NB4 (cell line): ENCODE data around the gene MAN1A1.

ENCODE experiments used
- CTCF ChIP-seq: IDR thresholded peaks from one replicate; pipeline ENCODE4 v1.5.1; 2012; ENCODE audit warnings: low read depth, low read length
- MAX ChIP-seq: IDR thresholded peaks from 2 replicates; pipeline ENCODE4 v1.6.1; 2011; ENCODE audit warnings: low read depth, low read length
- MYC ChIP-seq: IDR thresholded peaks from 2 replicates; pipeline ENCODE4 v1.6.1; 2011; ENCODE audit warnings: low read depth, low read length
- POLR2A ChIP-seq: IDR thresholded peaks from 2 replicates; pipeline ENCODE4 v1.6.1; 2011; ENCODE audit warnings: mild to moderate bottlenecking; ENCODE audit not compliant: insufficient read length; ENCODE audit errors: extremely low read depth

GRCh38 chr6:119187596-119187995, 162.0 kb downstream of the MAN1A1 start:
- TF ChIP-seq POLR2A (no peak), CTCF (no peak), MYC (no peak), MAX (no peak)
